ENCODE data around the gene ESF1. TPM values are rescaled to one million over a fixed set of nuclear protein-coding genes. Genes with fewer than 3 reads are reported as not detected.
A peak's percentile ranks its signal among the peaks of the same experiment; 100 is the strongest.

The ESF1 gene
- total and polyA plus RNA-seq, 7 donors: 9.0 to 22.8 (median 18.9) TPM

DNA sequence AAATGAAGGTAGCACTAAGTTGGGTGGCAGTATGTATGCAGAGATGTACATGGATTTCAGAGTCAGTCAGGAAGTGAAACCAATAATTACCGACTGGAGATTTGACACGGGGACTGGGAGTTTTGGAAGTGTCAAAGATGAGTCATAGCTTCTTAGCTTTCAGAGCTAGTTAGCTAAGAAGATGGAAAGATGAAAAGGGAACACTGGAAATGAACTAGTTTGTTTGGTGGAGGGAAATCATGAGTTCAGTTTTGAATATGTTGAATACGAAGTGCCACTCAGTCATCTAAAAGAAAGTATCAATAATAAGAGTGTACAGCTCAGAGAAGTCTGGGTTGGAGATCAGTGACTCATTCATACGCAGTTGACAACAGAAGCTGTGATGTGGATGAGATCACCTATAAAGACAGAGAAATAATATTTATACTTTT lies 7.5 kb downstream of the ESF1 start:
- peak in 3 of 4 donors; percentile 46 to 69 (median 49) for ATAC-seq
- intact Hi-C loops (cut with DNase I): loop anchor here in 1 of 2 donors (10.0 kb wide), 1 partner anchor 142 kb away; the partner anchor contains the start of gene TASP1
- WGBS, 3 donors: 47 to 52% (median 48%) methylated on average over 4 of the region's 4 CpGs
- Histone ChIP-seq H3K9me3 (no peaks in the 10 kb centered on the region), H3K27ac (peak overlapping the region; percentile 65), H3K4me1 (peaks cover 12% of the 10 kb centered on the region), H3K4me3 (no peak overlapping the region), H3K36me3 (ENCODE audit: insufficient read depth in 1 of 2, low read depth in 1 of 2) (peaks cover 8 to 95% of the 10 kb centered on the region in 2 donors), H3K27me3 (ENCODE audit: insufficient read depth in 3 of 3, low read length in 2 of 3) (no peaks in the 10 kb centered on the region)
- TF ChIP-seq, protein P1, sequence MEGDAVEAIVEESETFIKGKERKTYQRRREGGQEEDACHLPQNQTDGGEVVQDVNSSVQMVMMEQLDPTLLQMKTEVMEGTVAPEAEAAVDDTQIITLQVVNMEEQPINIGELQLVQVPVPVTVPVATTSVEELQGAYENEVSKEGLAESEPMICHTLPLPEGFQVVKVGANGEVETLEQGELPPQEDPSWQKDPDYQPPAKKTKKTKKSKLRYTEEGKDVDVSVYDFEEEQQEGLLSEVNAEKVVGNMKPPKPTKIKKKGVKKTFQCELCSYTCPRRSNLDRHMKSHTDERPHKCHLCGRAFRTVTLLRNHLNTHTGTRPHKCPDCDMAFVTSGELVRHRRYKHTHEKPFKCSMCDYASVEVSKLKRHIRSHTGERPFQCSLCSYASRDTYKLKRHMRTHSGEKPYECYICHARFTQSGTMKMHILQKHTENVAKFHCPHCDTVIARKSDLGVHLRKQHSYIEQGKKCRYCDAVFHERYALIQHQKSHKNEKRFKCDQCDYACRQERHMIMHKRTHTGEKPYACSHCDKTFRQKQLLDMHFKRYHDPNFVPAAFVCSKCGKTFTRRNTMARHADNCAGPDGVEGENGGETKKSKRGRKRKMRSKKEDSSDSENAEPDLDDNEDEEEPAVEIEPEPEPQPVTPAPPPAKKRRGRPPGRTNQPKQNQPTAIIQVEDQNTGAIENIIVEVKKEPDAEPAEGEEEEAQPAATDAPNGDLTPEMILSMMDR (IDR thresholded peaks at IDR 0.05): no peak
- DNase-seq: no peak

DNA sequence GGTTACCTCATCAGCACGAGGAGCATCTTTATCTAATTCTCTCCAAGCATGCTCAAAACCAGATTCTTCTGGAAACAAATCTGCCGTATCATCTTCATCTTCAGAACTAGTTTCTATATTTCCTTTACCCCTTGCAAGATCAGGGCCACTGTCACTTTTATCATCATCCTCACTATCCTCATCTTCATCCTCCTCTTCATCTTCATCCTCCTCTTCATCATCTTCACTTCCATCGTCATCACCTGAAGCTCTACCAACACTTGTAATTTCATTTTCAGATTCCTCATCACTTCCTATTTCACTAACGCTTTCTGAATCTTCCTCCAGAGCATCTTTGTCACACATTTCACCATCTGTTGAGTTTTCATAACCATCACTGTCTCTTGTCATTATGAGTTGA lies 8.9 kb downstream of the ESF1 start:
- TF ChIP-seq, protein P1 (IDR thresholded peaks at IDR 0.05): no peak
- DNase-seq: no peak
- Histone ChIP-seq H3K4me1 (peaks cover 12% of the 10 kb centered on the region), H3K27me3 (ENCODE audit: insufficient read depth in 3 of 3, low read length in 2 of 3) (no peaks in the 10 kb centered on the region), H3K27ac (no peak overlapping the region), H3K36me3 (ENCODE audit: insufficient read depth in 1 of 2, low read depth in 1 of 2) (peaks cover 7 to 94% of the 10 kb centered on the region in 2 donors), H3K9me3 (no peaks in the 10 kb centered on the region), H3K4me3 (no peak overlapping the region)
- ATAC-seq: no peak
- intact Hi-C loops (cut with DNase I): loop anchor here in 1 of 2 donors (10.0 kb wide), 1 partner anchor 141 kb away; the partner anchor contains the start of gene TASP1
- 78 to 83% (median 80%) methylated on average over 4 of the region's 4 CpGs for WGBS, 3 donors

DNA sequence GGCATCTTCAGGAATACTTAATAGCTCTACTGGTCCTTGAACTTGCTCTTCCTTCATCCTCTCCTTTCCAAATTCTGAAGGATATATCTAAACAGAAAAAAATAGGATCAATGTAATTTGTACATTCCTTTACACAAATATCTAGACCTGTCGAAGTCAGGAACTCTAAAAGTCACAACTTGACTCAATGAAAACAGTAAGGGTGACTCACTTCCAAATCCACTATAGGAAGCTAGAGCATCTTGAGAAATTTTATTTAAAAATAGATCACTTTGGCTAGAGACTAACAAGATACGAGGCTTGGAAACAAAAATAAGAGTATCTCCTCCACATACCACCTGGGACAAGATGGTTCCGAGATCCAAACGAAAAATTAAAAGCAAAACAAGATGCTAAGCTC lies 12.2 kb downstream of the ESF1 start:
- 70 to 84% (median 75%) methylated on average over 4 of the region's 4 CpGs for WGBS, 3 donors
- no peak overlapping the region for H3K4me3 ChIP-seq
- H3K36me3 ChIP-seq (ENCODE audit: insufficient read depth in 1 of 2, low read depth in 1 of 2): peaks cover 8 to 95% of the 10 kb centered on the region in 2 donors
- no peak for DNase-seq
- no peak for ATAC-seq
- no peak overlapping the region for H3K27ac ChIP-seq
- H3K9me3 ChIP-seq: no peaks in the 10 kb centered on the region
- intact Hi-C loops (cut with DNase I): loop anchor here in 1 of 2 donors (5.0 to 10.0 kb wide), 3 partner anchors 138 to 655 kb away; partner anchors contain the start of gene TASP1
- H3K27me3 ChIP-seq (ENCODE audit: insufficient read depth in 3 of 3, low read length in 2 of 3): no peaks in the 10 kb centered on the region
- TF ChIP-seq, protein P1 (IDR thresholded peaks at IDR 0.05): no peak
- peaks cover 8% of the 10 kb centered on the region for H3K4me1 ChIP-seq

DNA sequence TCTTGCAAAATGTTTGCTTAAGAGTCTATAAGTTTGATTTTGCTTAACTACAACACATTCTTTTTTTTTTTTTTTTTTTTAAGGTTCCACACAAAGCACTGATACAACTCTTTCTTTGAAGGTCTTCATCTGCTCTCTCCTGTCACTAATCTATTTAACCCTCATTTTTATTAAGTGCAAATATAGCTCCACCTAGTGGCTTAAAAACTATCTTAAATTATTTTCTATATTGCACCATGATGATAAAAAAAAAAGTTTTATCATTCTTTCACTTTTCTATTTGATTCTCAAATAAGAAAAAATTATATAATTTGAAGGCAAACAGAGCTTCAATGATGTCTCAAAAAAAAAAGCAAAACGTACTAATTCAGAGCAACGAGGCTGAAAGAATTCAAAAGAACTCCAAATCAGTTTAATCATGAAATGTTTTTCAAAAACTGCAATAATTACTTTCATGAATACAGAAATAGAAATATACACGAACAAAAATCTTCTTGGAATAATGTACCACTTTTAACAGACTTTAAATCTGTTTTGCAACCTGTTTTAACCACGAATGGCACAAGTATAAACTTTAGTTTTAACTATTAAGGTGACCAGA lies 12.8 kb downstream of the ESF1 start:
- ATAC-seq: peak in 1 of 4 donors; percentile 65
- Histone ChIP-seq H3K27ac (no peak overlapping the region), H3K36me3 (ENCODE audit: insufficient read depth in 1 of 2, low read depth in 1 of 2) (peaks cover 8 to 95% of the 10 kb centered on the region in 2 donors), H3K4me3 (no peak overlapping the region), H3K27me3 (ENCODE audit: insufficient read depth in 3 of 3, low read length in 2 of 3) (no peaks in the 10 kb centered on the region), H3K9me3 (no peaks in the 10 kb centered on the region), H3K4me1 (peaks cover 4% of the 10 kb centered on the region)
- intact Hi-C loops (cut with DNase I): loop anchor here in 1 of 2 donors (5.0 to 10.0 kb wide), 3 partner anchors 137 to 655 kb away; partner anchors contain the start of gene TASP1
- TF ChIP-seq, protein P1 (IDR thresholded peaks at IDR 0.05): peak; percentile 59
- no peak for DNase-seq
- WGBS, 3 donors: 57 to 73% (median 67%) methylated on average over 4 of the region's 4 CpGs
